Stimulated activated CD8-positive, alpha-beta memory T cell treated with anti-CD3 and anti-CD28 coated beads, Interleukin-2, amount 100 ng/mL, for 1 hour (primary cell): Measurements from ENCODE around the gene OR8U1.
"Not testable (repeated sequence)": the region's sequence is repeated elsewhere in the genome, so short reads cannot be mapped to it uniquely, and the experiment has no call there.

Experiments
- DNase-seq, 2 donors: peaks; one replicate each; pipeline ENCODE4 v3.0.0-alpha.2; 2020; ENCODE audit warnings: low read depth in 2 of 2

Gene OR8U1

GRCh38 chr11:56375324-56375723 lies at the start of gene OR8U1:
OR8U1 (plus strand) TSS chr11:56375624; CDS start chr11:56375624, 0 bp downstream.
- DNase-seq = no peak

- no peak for DNase-seq
Measured at GRCh38 chr11:56331861-56332491, 43.4 kb upstream of the OR8U1 start.

- DNase-seq = no peak
Measured at GRCh38 chr11:56333156-56333555, 42.3 kb upstream of the OR8U1 start.

GRCh38 chr11:56340289-56340688 lies 35.1 kb upstream of the OR8U1 start:
- DNase-seq = no peak

GRCh38 chr11:56345739-56346138 lies 29.7 kb upstream of the OR8U1 start, which contains the start of gene OR8K1:
OR8K1 (plus strand) TSS chr11:56346039; CDS start chr11:56346039, 0 bp downstream.
- DNase-seq = no peak

GRCh38 chr11:56353991-56354390 lies 21.4 kb upstream of the OR8U1 start, which contains the start of gene OR8J1:
OR8J1 (plus strand) TSS chr11:56354291; CDS start chr11:56360247, 5,956 bp downstream.
- no peak for DNase-seq

GRCh38 chr11:56380120-56380519 lies 4.7 kb downstream of the OR8U1 start:
- no peak for DNase-seq

GRCh38 chr11:56394381-56394780 lies 19.0 kb downstream of the OR8U1 start:
- no peak for DNase-seq

GRCh38 chr11:56396047-56396446 lies 20.6 kb downstream of the OR8U1 start:
- DNase-seq = no peak

GRCh38 chr11:56401858-56402461 lies 26.5 kb downstream of the OR8U1 start:
- DNase-seq = not testable (repeated sequence)

GRCh38 chr11:56404393-56404792 lies 29.0 kb downstream of the OR8U1 start:
- DNase-seq = no peak

GRCh38 chr11:56410801-56411200 lies 35.4 kb downstream of the OR8U1 start:
- no peak for DNase-seq

- DNase-seq = no peak
Measured at GRCh38 chr11:56412396-56412795, 37.0 kb downstream of the OR8U1 start, which contains the start of gene OR5AL1. OR5AL1 (plus strand) TSS chr11:56412696.
